GM13977 (cell line): ENCODE results near the gene AGA.

Experiments used
- DNase-seq: peaks from one replicate; pipeline ENCODE4 v3.0.0; 2012; ENCODE audit warnings: low spot score
- CTCF ChIP-seq: IDR thresholded peaks from 2 replicates; pipeline ENCODE4 v1.5.1; 2012; ENCODE audit warnings: mild to moderate bottlenecking, control low read depth; ENCODE audit not compliant: insufficient read depth; ENCODE audit errors: extremely low read depth, missing control alignments
- in situ Hi-C: fragments of 300-500 bp; cut with MboI; formaldehyde crosslinking; loops from one replicate; pipeline ENCODE4 v1.12.0; 2022; ENCODE audit warnings: low sequenced_read_pairs, low pct_unique_long_range_greater_than_20kb, mixed read lengths, inconsistent platforms; ENCODE audit not compliant: unreplicated experiment

The AGA gene

DNA sequence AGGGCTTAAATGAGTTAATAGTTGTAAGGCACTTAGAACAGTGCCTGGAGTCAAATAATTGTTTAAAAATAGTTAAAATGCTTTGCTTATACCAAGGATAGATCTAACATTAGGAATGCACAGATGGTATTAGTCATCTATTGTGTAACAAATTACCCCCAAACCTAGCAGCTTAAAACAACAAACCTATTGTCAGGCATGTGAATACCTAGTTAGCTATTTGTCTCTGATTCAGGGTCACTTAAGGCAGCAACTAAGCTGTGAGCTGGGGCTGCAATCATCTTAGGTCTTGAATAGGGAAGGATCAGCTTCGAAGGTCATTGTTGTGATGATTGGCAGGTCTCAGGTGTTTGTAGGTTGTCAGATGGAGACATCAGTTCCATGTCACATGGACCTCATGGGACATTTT is 42.4 kb upstream of the AGA start:
- in situ Hi-C loops, result no loop called here
- DNase-seq, result no peak
- no peak for TF ChIP-seq CTCF

- TF ChIP-seq CTCF, result no peak
- no peak for DNase-seq
- in situ Hi-C loops, result no loop called here
Measured at GRCh38 chr4:177483760-177484159, 41.5 kb upstream of the AGA start.

DNA sequence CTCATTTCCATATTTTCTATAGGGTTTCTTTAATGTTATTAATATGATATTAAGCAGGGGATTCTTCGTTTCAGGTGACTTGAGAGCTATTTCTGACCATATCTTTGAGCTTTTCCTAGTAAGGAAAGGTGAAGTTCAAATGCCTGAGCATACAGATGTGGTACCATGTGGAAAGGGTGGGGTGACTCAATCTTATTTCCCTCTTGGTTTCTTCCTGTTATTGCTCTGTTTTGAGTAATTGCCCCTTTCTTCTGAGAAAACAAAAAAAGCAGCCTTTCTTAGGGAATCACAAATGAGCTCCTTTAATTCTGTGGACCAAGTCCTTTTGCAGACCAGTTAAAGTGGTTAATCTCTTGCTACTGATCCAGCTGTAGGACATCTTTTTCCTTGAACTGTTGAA is 41.0 kb upstream of the AGA start:
- in situ Hi-C loops, result no loop called here
- no peak for TF ChIP-seq CTCF
- DNase-seq, result no peak

GRCh38 chr4:177482367-177482766 is 40.1 kb upstream of the AGA start:
- in situ Hi-C loops, result no loop called here
- DNase-seq, result no peak
- no peak for TF ChIP-seq CTCF

- in situ Hi-C loops, result no loop called here
- TF ChIP-seq CTCF, result no peak
- DNase-seq, result no peak
Measured at GRCh38 chr4:177480795-177481194, 38.6 kb upstream of the AGA start.

GRCh38 chr4:177479063-177479462 is 36.8 kb upstream of the AGA start:
- TF ChIP-seq CTCF, result no peak
- DNase-seq, result no peak
- in situ Hi-C loops, result no loop called here

DNA sequence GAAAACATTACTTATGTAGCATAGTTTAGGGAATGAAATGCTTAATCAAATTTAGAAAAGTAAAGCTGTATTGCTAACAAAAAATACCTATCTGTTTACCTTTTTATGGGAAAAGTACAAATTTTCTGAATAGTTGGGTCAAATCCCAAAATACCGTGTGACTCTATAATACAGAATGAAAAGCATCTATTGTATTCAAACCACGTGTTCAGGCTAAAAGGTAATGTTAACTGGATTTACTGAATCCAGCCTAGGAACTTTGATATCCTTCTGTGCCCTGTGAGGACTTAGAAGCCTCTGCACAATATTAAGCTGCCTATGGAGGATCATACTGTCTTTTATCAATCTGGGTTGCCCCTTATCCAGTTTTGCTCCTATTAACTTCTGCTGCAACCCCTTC is 36.3 kb upstream of the AGA start:
- DNase-seq, result no peak
- in situ Hi-C loops, result no loop called here
- TF ChIP-seq CTCF, result no peak
